Body of pancreas (tissue), 4 donors: ENCODE measurements around the gene NR1H4.

Source experiments
- POLR2A ChIP-seq, 3 donors: fragments of 450-650 bp; IDR thresholded peaks; one replicate each; pipeline ENCODE4 v1.6.1; 2016; ENCODE audit warnings: antibody characterized with exemption in 3 of 3, mild to moderate bottlenecking in 2 of 3
- TF ChIP-seq, protein P1 (sequence below), 7 experiments: fragments of 450-650 bp in 4 of 7; fragments of 200-600 bp in 3 of 7; sonication (generic) in 3 of 7; IDR thresholded peaks; one replicate each; pipeline ENCODE4 v1.5.1; 2016 to 2019; ENCODE audit warnings: antibody characterized with exemption in 7 of 7

DNA sequence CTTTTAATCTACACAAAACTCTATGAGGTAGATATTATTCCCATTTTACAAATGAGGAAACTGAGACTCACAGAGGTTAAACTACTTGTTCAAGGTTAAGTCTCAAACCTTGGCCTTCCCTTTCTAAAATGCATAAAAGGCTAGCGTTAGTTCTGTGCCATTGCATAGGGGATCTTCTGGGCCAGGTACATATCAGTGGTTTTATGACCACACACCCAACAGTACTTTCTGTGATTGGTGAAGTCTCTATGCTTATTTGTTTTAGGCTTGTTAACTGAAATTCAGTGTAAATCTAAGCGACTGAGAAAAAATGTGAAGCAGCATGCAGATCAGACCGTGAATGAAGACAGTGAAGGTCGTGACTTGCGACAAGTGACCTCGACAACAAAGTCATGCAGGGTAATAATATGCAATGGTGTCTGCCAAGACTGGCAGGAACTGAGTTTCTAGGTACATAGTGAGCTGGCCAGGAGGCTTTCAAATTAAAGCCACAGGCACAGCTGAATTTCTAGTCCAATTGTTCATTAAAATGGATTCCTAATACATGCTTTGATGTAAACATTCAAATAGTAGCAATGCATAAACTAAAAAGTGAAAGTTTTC lies 61.1 kb downstream of the NR1H4 start:
- TF ChIP-seq, protein P1, sequence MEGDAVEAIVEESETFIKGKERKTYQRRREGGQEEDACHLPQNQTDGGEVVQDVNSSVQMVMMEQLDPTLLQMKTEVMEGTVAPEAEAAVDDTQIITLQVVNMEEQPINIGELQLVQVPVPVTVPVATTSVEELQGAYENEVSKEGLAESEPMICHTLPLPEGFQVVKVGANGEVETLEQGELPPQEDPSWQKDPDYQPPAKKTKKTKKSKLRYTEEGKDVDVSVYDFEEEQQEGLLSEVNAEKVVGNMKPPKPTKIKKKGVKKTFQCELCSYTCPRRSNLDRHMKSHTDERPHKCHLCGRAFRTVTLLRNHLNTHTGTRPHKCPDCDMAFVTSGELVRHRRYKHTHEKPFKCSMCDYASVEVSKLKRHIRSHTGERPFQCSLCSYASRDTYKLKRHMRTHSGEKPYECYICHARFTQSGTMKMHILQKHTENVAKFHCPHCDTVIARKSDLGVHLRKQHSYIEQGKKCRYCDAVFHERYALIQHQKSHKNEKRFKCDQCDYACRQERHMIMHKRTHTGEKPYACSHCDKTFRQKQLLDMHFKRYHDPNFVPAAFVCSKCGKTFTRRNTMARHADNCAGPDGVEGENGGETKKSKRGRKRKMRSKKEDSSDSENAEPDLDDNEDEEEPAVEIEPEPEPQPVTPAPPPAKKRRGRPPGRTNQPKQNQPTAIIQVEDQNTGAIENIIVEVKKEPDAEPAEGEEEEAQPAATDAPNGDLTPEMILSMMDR (IDR thresholded peaks at IDR 0.05) = no peak
- no peak for TF ChIP-seq POLR2A (IDR thresholded peaks at IDR 0.05)
